GM19468 (cell line): ENCODE results near the gene GNAQ.

Experiments used
- ATAC-seq: cut with Tn5 transposase; IDR thresholded peaks from one replicate; pipeline ENCODE4 v1.9.1; 2021; ENCODE audit warnings: mild to moderate bottlenecking, moderate library complexity, moderate number of reproducible peaks; ENCODE audit not compliant: unreplicated experiment; ENCODE audit errors: extremely low read depth

Gene GNAQ

GRCh38 chr9:77980622-77981021 is 51.0 kb downstream of the GNAQ start:
- ATAC-seq: no peak

GRCh38 chr9:77978086-77978781 is 53.4 kb downstream of the GNAQ start:
- no peak for ATAC-seq

GRCh38 chr9:77977210-77977611 is 54.4 kb downstream of the GNAQ start:
- ATAC-seq: no peak

- ATAC-seq: no peak
Observed at GRCh38 chr9:77975806-77976205, 55.8 kb downstream of the GNAQ start.

GRCh38 chr9:77975036-77975435 is 56.6 kb downstream of the GNAQ start:
- no peak for ATAC-seq

GRCh38 chr9:77974434-77974833 is 57.2 kb downstream of the GNAQ start:
- no peak for ATAC-seq

GRCh38 chr9:77969083-77969482 is 62.5 kb downstream of the GNAQ start:
- no peak for ATAC-seq

GRCh38 chr9:77968506-77968905 is 63.1 kb downstream of the GNAQ start:
- no peak for ATAC-seq

- ATAC-seq: no peak
Observed at GRCh38 chr9:77966718-77967117, 64.9 kb downstream of the GNAQ start.

GRCh38 chr9:77965445-77966123 is 66.0 kb downstream of the GNAQ start:
- no peak for ATAC-seq

- no peak for ATAC-seq
Observed at GRCh38 chr9:77964258-77964657, 67.4 kb downstream of the GNAQ start.

- no peak for ATAC-seq
Observed at GRCh38 chr9:77961541-77961940, 70.1 kb downstream of the GNAQ start.

- ATAC-seq: no peak
Observed at GRCh38 chr9:77960356-77961153, 71.1 kb downstream of the GNAQ start.

GRCh38 chr9:77959803-77960202 is 71.8 kb downstream of the GNAQ start:
- no peak for ATAC-seq

- ATAC-seq: no peak
Observed at GRCh38 chr9:77957652-77958051, 74.0 kb downstream of the GNAQ start.

GRCh38 chr9:77956555-77956954 is 75.1 kb downstream of the GNAQ start:
- no peak for ATAC-seq

GRCh38 chr9:77954666-77955015 is 77.0 kb downstream of the GNAQ start:
- no peak for ATAC-seq

GRCh38 chr9:77954013-77954665 is 77.5 kb downstream of the GNAQ start:
- no peak for ATAC-seq

GRCh38 chr9:77953590-77953989 is 78.0 kb downstream of the GNAQ start:
- no peak for ATAC-seq

- ATAC-seq: no peak
Observed at GRCh38 chr9:77952635-77953328, 78.8 kb downstream of the GNAQ start.
